Cardiac septum (tissue), 1 donor: ENCODE data around the gene CX3CL1. TPM values are rescaled to one million over a fixed set of nuclear protein-coding genes. Genes with fewer than 3 reads are reported as not detected.

ENCODE experiments used
- DNase-seq: peaks from one replicate; pipeline ENCODE4 v3.0.0-alpha.2; 2020; ENCODE audit warnings: low spot score
- intact Hi-C: fragments of 100-400 bp; cut with DNase I; formaldehyde crosslinking; loops from one replicate; pipeline ENCODE4 v1.14.0; 2022
- total RNA-seq: library from RNA; stranded (reverse); fragmentation: NEBNext Ultra II Directional; extraction: Animal tissue kit (Norgen Biotek cat#: 25700); gene quantifications from one replicate; pipeline ENCODE4 v1.2.1, GENCODE V29; 2021
- donor health status: DM: no; HTN: no; CAD: no.

Gene CX3CL1
- total RNA-seq, 1 donor from 2014 or later, result 8.7 TPM

DNA sequence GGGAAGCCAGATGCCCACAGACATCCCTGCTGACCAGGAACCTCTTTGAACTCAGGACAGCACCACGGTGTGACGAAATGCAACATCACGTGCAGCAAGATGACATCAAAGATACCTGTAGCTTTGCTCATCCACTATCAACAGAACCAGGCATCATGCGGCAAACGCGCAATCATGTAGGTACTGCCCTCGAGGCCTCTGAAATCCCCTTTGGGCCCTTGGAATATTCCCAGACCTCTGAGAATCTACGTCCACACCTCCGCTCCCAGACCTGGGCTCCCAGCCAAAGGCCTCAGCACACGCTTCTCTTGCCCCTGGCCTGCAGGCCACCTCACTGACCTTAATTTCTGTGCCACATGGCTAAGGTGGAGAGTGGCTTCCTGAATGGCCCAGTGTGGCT lies 7.3 kb downstream of the CX3CL1 start:
- no peak for DNase-seq
- intact Hi-C loops, result loop anchor here (5.0 kb wide), 1 partner anchor 33 kb away; no protein-coding TSS in a partner anchor

DNA sequence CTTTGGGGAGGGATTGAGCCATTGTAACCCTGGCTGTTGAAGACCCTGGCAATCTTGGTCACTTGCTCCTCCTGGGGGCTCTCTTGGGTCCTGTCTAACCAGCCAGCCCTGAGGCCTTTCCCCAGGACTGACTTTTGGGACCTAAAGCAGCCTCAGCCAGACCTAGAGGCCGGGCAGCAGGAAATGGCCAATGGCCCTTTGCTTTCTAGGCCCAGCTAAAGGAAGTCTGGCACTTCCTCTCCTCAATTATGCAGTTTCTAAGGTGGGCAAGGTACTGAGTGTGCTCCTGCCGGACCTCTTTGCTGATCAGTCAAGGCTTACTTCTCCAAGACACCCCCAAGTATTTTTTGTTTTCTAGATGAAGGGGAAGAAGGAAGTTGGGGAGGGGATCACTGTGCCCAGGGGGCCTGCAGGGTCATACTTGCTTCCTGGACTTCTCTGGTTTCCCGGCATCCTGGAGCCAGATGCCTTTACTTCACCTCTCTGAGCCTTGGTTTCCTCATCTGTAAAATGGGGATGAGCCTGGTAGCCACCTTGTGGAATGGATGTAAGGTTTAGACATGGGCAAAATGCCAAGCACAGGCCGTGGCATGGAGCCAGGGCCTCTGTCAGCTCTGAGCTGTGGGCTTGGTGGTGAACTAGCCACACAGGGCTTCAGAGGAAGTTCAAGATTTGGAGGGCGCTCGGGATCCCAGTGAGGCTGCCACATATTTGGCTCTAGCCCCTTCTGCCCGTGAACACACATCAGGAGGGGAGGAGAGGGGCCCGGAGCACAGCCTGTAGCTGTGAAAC lies 8.6 kb downstream of the CX3CL1 start:
- intact Hi-C loops, result no loop called here
- DNase-seq, result no peak

- intact Hi-C loops, result no loop called here
- DNase-seq, result no peak
These were observed 9.7 kb downstream of the CX3CL1 start for GRCh38 chr16:57381791-57382534.

- DNase-seq, result no peak
- intact Hi-C loops, result no loop called here
These were observed 10.4 kb downstream of the CX3CL1 start for GRCh38 chr16:57382535-57383275.

DNA sequence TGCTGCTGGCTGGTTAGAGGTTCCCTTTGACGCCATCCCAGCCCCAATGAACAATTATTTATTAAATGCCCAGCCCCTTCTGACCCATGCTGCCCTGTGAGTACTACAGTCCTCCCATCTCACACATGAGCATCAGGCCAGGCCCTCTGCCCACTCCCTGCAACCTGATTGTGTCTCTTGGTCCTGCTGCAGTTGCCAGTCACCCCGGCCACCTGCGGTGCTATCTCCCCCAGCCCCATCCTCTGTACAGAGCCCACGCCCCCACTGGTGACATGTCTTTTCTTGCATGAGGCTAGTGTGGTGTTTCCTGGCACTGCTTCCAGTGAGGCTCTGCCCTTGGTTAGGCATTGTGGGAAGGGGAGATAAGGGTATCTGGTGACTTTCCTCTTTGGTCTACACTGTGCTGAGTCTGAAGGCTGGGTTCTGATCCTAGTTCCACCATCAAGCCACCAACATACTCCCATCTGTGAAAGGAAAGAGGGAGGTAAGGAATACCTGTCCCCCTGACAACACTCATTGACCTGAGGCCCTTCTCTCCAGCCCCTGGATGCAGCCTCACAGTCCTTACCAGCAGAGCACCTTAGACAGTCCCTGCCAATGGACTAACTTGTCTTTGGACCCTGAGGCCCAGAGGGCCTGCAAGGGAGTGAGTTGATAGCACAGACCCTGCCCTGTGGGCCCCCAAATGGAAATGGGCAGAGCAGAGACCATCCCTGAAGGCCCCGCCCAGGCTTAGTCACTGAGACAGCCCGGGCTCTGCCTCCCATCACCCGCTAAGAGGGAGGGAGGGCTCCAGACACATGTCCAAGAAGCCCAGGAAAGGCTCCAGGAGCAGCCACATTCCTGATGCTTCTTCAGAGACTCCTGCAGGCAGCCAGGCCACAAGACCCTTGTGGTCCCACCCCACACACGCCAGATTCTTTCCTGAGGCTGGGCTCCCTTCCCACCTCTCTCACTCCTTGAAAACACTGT lies 11.3 kb downstream of the CX3CL1 start:
- intact Hi-C loops, result no loop called here
- no peak for DNase-seq

GRCh38 chr16:57384248-57385070 lies 12.2 kb downstream of the CX3CL1 start:
- no peak for DNase-seq
- intact Hi-C loops, result no loop called here

GRCh38 chr16:57385083-57385482 lies 12.8 kb downstream of the CX3CL1 start:
- no peak for DNase-seq
- intact Hi-C loops, result no loop called here

GRCh38 chr16:57386381-57386951 lies 14.2 kb downstream of the CX3CL1 start:
- no peak for DNase-seq
- intact Hi-C loops, result no loop called here

- intact Hi-C loops, result no loop called here
- no peak for DNase-seq
These were observed 15.5 kb downstream of the CX3CL1 start for GRCh38 chr16:57387598-57388354.

GRCh38 chr16:57388359-57389086 lies 16.2 kb downstream of the CX3CL1 start:
- DNase-seq, result no peak
- intact Hi-C loops, result no loop called here

DNA sequence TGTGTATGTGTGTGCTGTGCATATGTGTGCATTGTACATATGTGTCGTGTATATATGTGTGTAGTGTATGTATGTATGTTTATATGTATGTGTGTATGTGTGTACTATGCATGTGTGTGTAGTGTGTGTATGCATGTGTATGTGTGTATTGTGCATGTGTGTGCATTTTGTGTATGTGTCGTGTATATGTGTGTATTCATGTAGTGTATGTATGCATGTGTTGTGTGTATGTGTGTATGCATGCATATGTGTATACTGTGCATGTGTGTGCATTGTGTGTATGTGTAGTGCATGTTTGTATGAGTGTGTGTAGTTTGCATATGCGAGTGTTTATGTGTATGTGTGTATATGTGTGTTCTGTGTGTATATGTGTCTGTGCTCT lies 16.8 kb downstream of the CX3CL1 start:
- intact Hi-C loops, result no loop called here
- no peak for DNase-seq

GRCh38 chr16:57390636-57391295 lies 18.5 kb downstream of the CX3CL1 start:
- no peak for DNase-seq
- intact Hi-C loops, result no loop called here

DNA sequence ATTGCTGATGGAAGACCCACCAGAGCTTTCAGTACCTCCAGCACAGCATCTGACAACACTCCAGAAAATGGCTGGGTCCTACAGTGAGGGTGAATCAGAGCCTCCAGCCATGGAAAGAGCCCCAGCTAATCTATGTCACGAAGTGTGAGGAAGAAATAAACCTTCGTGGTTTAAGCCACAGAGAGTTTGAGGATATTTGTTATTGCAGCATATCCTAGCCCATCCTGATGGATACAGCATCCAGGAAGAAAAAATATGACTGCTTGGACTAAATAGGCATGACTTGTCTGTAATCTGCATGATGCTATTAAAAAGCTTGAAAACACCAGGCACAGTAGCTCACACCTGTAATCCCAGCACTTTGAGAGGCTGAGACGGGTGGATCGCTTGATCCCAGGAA lies 19.0 kb downstream of the CX3CL1 start:
- intact Hi-C loops, result no loop called here
- DNase-seq, result no peak

DNA sequence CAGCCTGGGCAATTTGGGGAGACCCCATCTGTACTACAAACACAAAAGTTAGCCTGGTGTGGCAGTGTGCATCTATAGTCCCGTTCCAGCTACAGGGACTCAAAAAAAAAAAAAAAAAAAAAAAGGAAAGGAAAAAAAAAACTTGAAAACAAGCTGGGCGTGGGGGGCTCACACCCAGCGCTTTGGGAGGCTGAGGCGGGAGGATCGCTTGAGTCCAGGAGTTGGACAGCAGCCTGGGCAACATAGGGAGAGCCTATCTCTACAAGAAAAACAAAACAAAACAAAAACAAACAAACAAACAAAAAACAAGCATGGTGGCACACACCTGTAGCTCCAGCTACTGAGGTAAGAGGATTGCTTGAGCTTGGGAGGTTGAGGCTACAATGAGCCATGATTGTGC lies 19.4 kb downstream of the CX3CL1 start:
- DNase-seq, result no peak
- intact Hi-C loops, result no loop called here

DNA sequence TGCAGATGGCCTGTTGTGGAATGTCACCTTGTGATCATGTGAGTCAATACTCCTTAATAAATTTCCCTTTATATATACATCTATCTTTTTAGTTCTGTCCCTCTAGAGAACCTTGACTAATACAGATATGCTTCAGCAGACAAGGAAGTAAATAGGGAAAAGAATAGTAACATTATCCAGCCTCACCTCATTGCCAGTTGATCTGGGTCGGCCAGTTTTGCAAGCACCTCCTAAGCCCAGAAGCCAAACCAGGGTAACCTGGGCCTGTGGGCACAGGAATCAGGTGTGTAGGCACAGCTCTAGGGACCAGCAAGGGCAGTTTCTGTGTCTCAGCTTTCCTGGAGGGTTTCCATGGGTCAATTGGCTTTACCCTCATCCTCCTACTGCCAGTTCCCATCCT lies 20.4 kb downstream of the CX3CL1 start:
- no peak for DNase-seq
- intact Hi-C loops, result no loop called here

DNA sequence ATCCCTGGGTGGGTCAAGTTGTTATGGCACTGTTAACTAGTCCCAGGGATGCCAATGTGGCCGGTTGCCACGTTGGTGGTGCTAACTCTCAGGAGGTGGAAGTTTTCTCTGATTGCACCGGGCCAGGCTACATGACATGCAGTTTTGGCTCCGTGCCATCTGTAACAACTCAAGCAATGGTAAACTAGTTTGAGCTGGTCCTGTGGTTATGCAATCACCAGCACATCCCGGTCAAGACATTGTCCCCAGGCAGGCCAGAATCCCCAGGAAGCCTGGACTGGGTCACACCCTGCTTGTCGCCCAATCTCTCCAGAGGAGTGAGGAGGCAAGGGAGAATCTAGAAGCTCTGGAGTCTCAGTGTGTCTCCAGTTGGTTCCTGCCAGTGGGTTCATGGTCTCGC lies 22.2 kb downstream of the CX3CL1 start:
- intact Hi-C loops, result no loop called here
- no peak for DNase-seq
